NB4 (cell line): Measurements from ENCODE around the gene RNU6-1.

Experiments
- DNase-seq: peaks from one replicate; pipeline ENCODE4 v3.0.0; 2010; ENCODE audit warnings: low read depth
- H3K4me3 ChIP-seq: one replicate; pipeline ENCODE4 v1.5.1; 2011; ENCODE audit warnings: mild to moderate bottlenecking, low read depth, low read length, moderate library complexity
- MYC ChIP-seq: IDR thresholded peaks from 2 replicates; pipeline ENCODE4 v1.6.1; 2011; ENCODE audit warnings: low read depth, low read length
- POLR2A ChIP-seq: IDR thresholded peaks from 2 replicates; pipeline ENCODE4 v1.6.1; 2011; ENCODE audit warnings: mild to moderate bottlenecking; ENCODE audit not compliant: insufficient read length; ENCODE audit errors: extremely low read depth
- TF ChIP-seq, protein P1 (sequence below): IDR thresholded peaks from one replicate; pipeline ENCODE4 v1.5.1; 2012; ENCODE audit warnings: low read depth, low read length
- TF ChIP-seq, protein P2 (sequence below): IDR thresholded peaks from 2 replicates; pipeline ENCODE4 v1.6.1; 2011; ENCODE audit warnings: low read depth, low read length

Gene RNU6-1

DNA sequence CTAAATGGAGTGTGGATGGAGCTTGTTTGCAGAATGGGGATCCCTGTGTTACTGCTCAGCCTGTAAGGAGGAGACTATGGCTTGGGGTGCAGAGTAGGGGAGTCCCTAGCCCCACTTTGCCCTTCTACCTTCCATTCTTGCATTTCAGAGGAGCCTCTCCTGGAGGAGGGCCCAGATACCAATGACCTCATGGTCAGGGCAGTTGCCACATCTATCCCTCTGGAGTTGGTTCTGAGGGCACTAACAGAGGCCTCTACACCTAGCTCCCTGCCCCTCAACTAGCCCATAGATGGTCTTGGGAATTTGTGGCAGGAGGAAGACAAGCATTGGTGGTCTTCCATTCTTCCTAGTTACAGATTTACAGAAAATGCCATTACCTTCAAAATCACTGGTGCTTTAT, 8.5 kb downstream of the RNU6-1 start:
- no peak overlapping the region for H3K4me3 ChIP-seq
- TF ChIP-seq, protein P1, sequence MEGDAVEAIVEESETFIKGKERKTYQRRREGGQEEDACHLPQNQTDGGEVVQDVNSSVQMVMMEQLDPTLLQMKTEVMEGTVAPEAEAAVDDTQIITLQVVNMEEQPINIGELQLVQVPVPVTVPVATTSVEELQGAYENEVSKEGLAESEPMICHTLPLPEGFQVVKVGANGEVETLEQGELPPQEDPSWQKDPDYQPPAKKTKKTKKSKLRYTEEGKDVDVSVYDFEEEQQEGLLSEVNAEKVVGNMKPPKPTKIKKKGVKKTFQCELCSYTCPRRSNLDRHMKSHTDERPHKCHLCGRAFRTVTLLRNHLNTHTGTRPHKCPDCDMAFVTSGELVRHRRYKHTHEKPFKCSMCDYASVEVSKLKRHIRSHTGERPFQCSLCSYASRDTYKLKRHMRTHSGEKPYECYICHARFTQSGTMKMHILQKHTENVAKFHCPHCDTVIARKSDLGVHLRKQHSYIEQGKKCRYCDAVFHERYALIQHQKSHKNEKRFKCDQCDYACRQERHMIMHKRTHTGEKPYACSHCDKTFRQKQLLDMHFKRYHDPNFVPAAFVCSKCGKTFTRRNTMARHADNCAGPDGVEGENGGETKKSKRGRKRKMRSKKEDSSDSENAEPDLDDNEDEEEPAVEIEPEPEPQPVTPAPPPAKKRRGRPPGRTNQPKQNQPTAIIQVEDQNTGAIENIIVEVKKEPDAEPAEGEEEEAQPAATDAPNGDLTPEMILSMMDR, result no peak
- TF ChIP-seq POLR2A (no peak), MYC (no peak)
- TF ChIP-seq, protein P2, sequence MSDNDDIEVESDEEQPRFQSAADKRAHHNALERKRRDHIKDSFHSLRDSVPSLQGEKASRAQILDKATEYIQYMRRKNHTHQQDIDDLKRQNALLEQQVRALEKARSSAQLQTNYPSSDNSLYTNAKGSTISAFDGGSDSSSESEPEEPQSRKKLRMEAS, result no peak
- no peak for DNase-seq

DNA sequence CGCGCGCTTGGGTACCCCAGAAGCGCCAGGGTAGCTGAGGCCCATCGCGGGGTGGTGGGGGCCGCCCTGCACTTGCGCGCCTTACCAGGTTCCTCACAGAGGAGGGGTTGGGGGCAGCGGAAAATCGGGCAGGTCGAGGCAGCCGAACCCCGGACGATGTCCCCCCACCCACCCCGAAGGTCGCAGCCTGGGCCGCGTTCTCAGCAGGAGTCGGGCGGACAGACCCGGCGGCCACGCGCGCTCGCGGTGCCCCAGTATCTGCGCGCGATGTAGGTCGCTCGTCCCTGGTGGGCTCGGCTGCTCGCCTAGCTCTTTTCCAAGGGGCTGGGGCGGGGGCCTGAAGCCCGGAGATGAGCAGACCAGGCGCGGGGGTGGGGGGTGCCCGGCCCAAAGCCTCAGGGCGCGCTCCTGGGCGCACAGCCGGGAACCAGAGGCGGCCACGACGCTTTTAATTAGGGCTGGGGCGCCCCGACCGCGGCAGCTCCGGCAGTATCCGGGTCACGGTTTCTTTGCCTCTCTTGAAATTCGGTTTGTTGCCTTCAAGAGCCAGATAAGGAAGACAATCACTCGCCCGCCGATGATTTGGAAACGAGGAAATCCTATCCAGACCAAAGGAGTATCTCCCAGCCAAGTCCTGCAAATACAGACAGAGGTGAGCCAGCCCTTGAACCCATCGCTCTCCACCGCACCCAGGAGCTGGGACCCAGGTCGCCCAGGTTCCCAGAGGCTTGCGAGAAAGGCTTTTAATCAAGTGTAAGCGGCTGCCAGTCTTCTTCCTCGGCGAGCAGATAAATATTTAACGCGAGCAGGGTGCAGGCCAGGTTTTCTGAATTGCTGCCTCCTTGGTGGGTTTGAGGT, 10.0 kb downstream of the RNU6-1 start:
- DNase-seq, result no peak
- no peak overlapping the region for H3K4me3 ChIP-seq
- TF ChIP-seq, protein P1, result no peak
- no peak for TF ChIP-seq MYC
- TF ChIP-seq, protein P2, result no peak
- TF ChIP-seq POLR2A, result no peak

DNA sequence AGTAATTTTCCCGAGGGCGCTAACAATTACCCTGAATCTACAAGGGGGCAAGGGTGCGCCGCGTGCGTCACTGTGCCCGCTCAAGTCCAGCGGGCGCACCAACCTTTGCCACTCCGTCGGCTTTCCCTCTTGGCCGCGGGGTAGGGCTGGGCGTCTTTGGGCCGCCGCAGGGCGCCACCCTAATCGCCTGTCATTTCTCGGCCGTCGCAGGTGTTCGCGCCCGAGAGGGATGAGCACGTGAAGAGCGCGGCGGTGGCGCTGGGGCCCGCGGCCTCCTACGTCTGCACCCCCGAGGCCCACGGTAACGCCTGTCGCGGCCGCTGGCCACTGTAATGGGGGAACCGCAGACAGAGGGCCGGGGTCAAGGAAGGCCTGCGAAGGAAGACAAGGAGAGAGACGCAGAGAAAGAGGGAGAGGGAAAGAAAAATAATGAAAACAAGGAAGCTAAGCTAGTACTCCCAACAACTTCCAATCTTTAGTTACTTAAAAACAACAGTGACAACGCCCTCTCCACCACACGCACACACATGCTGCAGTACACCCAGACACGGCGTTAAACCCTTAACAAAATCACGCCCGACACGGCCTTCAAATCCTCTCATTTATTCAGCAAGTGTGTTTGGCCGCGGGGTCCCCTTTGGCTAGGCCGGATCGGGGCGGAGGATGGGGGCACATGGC, 10.7 kb downstream of the RNU6-1 start:
- DNase-seq, result no peak
- no peak overlapping the region for H3K4me3 ChIP-seq
- TF ChIP-seq, protein P2, result no peak

DNA sequence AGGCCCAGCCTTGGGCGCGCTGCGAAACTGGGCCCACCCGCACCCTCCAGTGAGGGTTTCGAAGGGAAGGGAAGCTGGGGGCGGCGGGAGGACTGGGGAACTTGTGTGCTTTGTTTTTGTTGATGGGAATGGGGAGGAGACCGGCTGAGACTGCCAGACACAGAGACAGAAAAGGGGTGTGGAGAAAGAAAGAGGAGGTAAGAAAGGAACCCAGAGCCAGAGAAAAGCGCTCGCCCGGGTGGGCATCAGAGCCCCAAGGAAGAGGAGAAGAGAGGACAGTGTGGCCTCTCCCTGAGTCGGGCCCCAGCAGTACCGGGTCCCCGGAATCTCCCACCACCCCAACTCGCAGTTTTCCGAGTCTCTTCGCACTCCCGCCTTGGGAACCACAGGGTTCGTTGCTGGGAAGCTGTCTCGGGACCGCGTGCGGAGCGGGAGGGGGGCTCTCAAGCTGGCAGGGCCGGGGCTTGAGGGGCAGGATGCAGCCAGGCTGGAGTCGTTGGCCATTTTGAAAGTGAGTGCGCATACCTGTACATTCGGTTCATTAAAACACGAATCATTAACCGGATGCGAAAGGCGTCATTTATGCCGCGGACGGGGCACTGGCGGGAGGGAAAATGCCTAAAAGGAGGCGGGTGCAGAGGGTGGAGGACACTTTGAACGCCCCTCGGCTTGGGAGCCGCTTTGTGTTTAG, 11.4 kb downstream of the RNU6-1 start:
- DNase-seq, result no peak
- H3K4me3 ChIP-seq, result no peak overlapping the region
- TF ChIP-seq, protein P1, result no peak
- TF ChIP-seq POLR2A (no peak), MYC (no peak)
- TF ChIP-seq, protein P2, result no peak

DNA sequence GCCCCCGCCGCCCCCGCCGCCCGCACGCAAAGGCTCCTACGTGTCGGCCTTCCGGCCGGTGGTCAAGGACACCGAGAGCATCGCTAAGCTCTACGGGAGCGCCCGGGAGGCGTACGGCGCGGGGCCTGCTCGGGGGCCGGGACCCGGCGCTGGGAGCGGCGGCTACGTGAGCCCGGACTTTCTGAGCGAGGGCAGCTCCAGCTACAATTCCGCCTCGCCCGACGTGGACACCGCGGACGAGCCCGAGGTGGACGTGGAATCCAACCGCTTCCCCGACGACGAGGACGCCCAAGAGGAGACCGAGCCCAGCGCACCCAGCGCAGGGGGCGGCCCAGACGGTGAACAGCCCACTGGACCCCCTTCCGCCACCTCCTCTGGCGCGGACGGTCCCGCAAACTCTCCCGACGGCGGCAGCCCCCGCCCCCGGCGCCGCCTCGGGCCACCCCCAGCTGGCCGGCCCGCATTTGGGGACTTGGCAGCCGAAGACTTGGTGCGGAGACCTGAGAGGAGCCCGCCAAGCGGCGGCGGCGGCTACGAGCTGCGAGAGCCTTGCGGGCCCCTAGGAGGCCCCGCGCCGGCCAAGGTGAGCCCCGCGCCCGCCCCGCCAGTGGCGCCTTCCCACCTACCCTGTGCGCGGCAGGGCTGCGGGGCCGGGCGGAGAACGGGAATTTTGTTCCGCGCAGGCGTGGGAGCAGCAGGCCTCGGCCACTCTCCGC, 12.1 kb downstream of the RNU6-1 start:
- TF ChIP-seq MYC (no peak), POLR2A (no peak)
- TF ChIP-seq, protein P1, result no peak
- TF ChIP-seq, protein P2, result no peak
- DNase-seq, result no peak
- H3K4me3 ChIP-seq, result no peak overlapping the region
